Adrenal gland (tissue), 5 donors: ENCODE results near the gene TBL2.

Source experiments
- POLR2A ChIP-seq, 2 donors: fragments of 450-650 bp; IDR thresholded peaks; one replicate each; pipeline ENCODE4 v1.6.1; 2017; ENCODE audit warnings: antibody characterized with exemption in 2 of 2, mild to moderate bottlenecking in 2 of 2, moderate library complexity in 1 of 2
- TF ChIP-seq, protein P1 (sequence below), 6 experiments: fragments of 450-650 bp in 4 of 6; fragments of 200-600 bp in 2 of 6; sonication (generic) in 1 of 6; IDR thresholded peaks; 1 replicate in 5 of 6; 2 replicates in 1 of 6; pipeline versions ENCODE4 v1.5.1 to v1.8.0; 2016 to 2021; ENCODE audit warnings: antibody characterized with exemption in 6 of 6, mild to moderate bottlenecking in 2 of 6, moderate library complexity in 1 of 6
- donor health status: DM: no; HTN: no; CAD: no.

GRCh38 chr7:73532224-73532623, 46.2 kb downstream of the TBL2 start:
- TF ChIP-seq, protein P1, sequence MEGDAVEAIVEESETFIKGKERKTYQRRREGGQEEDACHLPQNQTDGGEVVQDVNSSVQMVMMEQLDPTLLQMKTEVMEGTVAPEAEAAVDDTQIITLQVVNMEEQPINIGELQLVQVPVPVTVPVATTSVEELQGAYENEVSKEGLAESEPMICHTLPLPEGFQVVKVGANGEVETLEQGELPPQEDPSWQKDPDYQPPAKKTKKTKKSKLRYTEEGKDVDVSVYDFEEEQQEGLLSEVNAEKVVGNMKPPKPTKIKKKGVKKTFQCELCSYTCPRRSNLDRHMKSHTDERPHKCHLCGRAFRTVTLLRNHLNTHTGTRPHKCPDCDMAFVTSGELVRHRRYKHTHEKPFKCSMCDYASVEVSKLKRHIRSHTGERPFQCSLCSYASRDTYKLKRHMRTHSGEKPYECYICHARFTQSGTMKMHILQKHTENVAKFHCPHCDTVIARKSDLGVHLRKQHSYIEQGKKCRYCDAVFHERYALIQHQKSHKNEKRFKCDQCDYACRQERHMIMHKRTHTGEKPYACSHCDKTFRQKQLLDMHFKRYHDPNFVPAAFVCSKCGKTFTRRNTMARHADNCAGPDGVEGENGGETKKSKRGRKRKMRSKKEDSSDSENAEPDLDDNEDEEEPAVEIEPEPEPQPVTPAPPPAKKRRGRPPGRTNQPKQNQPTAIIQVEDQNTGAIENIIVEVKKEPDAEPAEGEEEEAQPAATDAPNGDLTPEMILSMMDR (IDR thresholded peaks at IDR 0.05) = no peak
- TF ChIP-seq POLR2A (IDR thresholded peaks at IDR 0.05) = no peak
